Measurements from ENCODE around the gene SNX4.

DNA sequence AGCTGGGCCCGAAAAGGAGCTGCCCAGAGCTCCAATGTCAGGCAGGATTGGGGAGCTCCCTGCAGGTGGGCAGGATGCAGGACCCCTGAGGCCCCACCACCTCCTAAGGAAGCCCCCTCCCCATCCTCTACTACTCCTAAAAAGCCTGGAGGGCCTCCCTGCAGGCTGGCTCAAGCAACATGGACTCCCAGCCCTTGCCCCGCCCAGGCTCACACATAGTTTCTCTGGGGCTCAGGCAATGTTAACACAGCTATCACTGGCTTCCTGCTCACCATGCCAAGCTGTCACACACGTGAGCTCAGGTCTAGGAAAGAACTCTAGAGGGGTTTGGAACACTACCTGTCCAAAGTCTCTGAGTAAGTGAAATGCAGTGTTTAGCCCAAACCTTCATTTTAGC lies 79.4 kb downstream of the SNX4 start:
- TF ChIP-seq, protein P1, sequence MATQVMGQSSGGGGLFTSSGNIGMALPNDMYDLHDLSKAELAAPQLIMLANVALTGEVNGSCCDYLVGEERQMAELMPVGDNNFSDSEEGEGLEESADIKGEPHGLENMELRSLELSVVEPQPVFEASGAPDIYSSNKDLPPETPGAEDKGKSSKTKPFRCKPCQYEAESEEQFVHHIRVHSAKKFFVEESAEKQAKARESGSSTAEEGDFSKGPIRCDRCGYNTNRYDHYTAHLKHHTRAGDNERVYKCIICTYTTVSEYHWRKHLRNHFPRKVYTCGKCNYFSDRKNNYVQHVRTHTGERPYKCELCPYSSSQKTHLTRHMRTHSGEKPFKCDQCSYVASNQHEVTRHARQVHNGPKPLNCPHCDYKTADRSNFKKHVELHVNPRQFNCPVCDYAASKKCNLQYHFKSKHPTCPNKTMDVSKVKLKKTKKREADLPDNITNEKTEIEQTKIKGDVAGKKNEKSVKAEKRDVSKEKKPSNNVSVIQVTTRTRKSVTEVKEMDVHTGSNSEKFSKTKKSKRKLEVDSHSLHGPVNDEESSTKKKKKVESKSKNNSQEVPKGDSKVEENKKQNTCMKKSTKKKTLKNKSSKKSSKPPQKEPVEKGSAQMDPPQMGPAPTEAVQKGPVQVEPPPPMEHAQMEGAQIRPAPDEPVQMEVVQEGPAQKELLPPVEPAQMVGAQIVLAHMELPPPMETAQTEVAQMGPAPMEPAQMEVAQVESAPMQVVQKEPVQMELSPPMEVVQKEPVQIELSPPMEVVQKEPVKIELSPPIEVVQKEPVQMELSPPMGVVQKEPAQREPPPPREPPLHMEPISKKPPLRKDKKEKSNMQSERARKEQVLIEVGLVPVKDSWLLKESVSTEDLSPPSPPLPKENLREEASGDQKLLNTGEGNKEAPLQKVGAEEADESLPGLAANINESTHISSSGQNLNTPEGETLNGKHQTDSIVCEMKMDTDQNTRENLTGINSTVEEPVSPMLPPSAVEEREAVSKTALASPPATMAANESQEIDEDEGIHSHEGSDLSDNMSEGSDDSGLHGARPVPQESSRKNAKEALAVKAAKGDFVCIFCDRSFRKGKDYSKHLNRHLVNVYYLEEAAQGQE (IDR thresholded peaks at IDR 0.05; ENCODE audit: insufficient replicate concordance, low read depth): no peak
- TF ChIP-seq, protein P2, sequence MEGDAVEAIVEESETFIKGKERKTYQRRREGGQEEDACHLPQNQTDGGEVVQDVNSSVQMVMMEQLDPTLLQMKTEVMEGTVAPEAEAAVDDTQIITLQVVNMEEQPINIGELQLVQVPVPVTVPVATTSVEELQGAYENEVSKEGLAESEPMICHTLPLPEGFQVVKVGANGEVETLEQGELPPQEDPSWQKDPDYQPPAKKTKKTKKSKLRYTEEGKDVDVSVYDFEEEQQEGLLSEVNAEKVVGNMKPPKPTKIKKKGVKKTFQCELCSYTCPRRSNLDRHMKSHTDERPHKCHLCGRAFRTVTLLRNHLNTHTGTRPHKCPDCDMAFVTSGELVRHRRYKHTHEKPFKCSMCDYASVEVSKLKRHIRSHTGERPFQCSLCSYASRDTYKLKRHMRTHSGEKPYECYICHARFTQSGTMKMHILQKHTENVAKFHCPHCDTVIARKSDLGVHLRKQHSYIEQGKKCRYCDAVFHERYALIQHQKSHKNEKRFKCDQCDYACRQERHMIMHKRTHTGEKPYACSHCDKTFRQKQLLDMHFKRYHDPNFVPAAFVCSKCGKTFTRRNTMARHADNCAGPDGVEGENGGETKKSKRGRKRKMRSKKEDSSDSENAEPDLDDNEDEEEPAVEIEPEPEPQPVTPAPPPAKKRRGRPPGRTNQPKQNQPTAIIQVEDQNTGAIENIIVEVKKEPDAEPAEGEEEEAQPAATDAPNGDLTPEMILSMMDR (IDR thresholded peaks at IDR 0.05; ENCODE audit: insufficient read depth, low read length): no peak
